ENCODE results near the gene NFATC2.

GRCh38 chr20:51440589-51440988 lies 101.9 kb downstream of the NFATC2 start:
- TF ChIP-seq CTCF (IDR thresholded peaks at IDR 0.05; ENCODE audit: low read depth, low read length), result no peak
- no peak for TF ChIP-seq EZH2phosphoT487 (IDR thresholded peaks at IDR 0.05; ENCODE audit: low read depth)

Measured in OCI-LY3 (cell line).